SK-N-SH treated with all-trans-retinoic acid at 6 μM for 48 hours (cell line): ENCODE data around the gene PDSS2.

ENCODE experiments used
- ATAC-seq: fragments of 200-7000 bp; cut with Tn5 transposase; 3 replicates; pipeline ENCODE4 v1.9.1; 2020; ENCODE audit warnings: mild to moderate bottlenecking, moderate library complexity
- ARNTL ChIP-seq: fragments of 450-650 bp; formaldehyde crosslinking; IDR thresholded peaks from 2 replicates; pipeline ENCODE4 v1.5.0; 2020; ENCODE audit warnings: low read depth, mild to moderate bottlenecking, moderate library complexity, borderline replicate concordance
- BACH2 ChIP-seq: fragments of 250-450 bp; sonication (Bioruptor Pico); IDR thresholded peaks from 2 replicates; pipeline ENCODE4 v1.9.0; 2021; ENCODE audit warnings: mild to moderate bottlenecking, borderline replicate concordance
- CSDC2 ChIP-seq: fragments of 250-450 bp; sonication (Bioruptor Pico); IDR thresholded peaks from 2 replicates; pipeline ENCODE4 v1.5.0; 2020; ENCODE audit warnings: mild to moderate bottlenecking, moderate library complexity
- ESRRG ChIP-seq: fragments of 250-450 bp; sonication (Bioruptor Pico); IDR thresholded peaks from 2 replicates; pipeline ENCODE4 v1.6.1; 2021; ENCODE audit warnings: mild to moderate bottlenecking
- GLIS3 ChIP-seq: fragments of 250-450 bp; sonication (Bioruptor Pico); IDR thresholded peaks from 2 replicates; pipeline ENCODE4 v1.5.0; 2020; ENCODE audit warnings: mild to moderate bottlenecking, moderate library complexity
- ISL1 ChIP-seq: fragments of 250-450 bp; sonication (Bioruptor Pico); IDR thresholded peaks from 2 replicates; pipeline ENCODE4 v2.1.2; 2022; ENCODE audit warnings: mild to moderate bottlenecking, moderate library complexity
- OSR1 ChIP-seq: fragments of 250-450 bp; sonication (Bioruptor Pico); IDR thresholded peaks from 2 replicates; pipeline ENCODE4 v1.8.0; 2022; ENCODE audit warnings: moderate library complexity, mild to moderate bottlenecking, inconsistent platforms
- PPARA ChIP-seq: fragments of 250-450 bp; sonication (Bioruptor Pico); IDR thresholded peaks from 2 replicates; pipeline ENCODE4 v1.5.0; 2020; ENCODE audit warnings: mild to moderate bottlenecking, borderline replicate concordance
- RARB ChIP-seq: fragments of 250-450 bp; sonication (Bioruptor Pico); IDR thresholded peaks from 2 replicates; pipeline ENCODE4 v1.8.0; 2021; ENCODE audit warnings: mild to moderate bottlenecking, moderate library complexity
- SNAI2 ChIP-seq: fragments of 250-450 bp; sonication (Bioruptor Pico); IDR thresholded peaks from 2 replicates; pipeline ENCODE4 v1.5.0; 2020; ENCODE audit warnings: mild to moderate bottlenecking, moderate library complexity
- TCF4 ChIP-seq: fragments of 250-450 bp; sonication (Bioruptor Pico); IDR thresholded peaks from 2 replicates; pipeline ENCODE4 v1.8.0; 2021; ENCODE audit warnings: mild to moderate bottlenecking, moderate library complexity, borderline replicate concordance
- TOX ChIP-seq: fragments of 250-450 bp; sonication (Bioruptor Pico); IDR thresholded peaks from 2 replicates; pipeline ENCODE4 v1.8.0; 2021; ENCODE audit warnings: mild to moderate bottlenecking, moderate library complexity, borderline replicate concordance
- ZC3H10 ChIP-seq: fragments of 250-450 bp; sonication (Bioruptor Pico); IDR thresholded peaks from 2 replicates; pipeline ENCODE4 v1.5.1; 2021; ENCODE audit warnings: mild to moderate bottlenecking, moderate library complexity
- ZFP3 ChIP-seq: fragments of 250-450 bp; sonication (Bioruptor Pico); IDR thresholded peaks from 2 replicates; pipeline ENCODE4 v1.5.0; 2020; ENCODE audit warnings: mild to moderate bottlenecking, moderate library complexity
- ZFP30 ChIP-seq: fragments of 450-650 bp; formaldehyde crosslinking; IDR thresholded peaks from 2 replicates; pipeline ENCODE4 v1.5.0; 2022; ENCODE audit warnings: mild to moderate bottlenecking, moderate library complexity
- ZNF565 ChIP-seq: fragments of 450-650 bp; formaldehyde crosslinking; conservative IDR thresholded peaks from 2 replicates; pipeline ENCODE4 v1.5.0; 2020; ENCODE audit warnings: low read depth, mild to moderate bottlenecking, moderate library complexity
- ZNF70 ChIP-seq: fragments of 450-650 bp; formaldehyde crosslinking; IDR thresholded peaks from 2 replicates; pipeline ENCODE4 v1.5.0; 2020; ENCODE audit warnings: mild to moderate bottlenecking, moderate library complexity
- ZNF8 ChIP-seq: fragments of 450-650 bp; formaldehyde crosslinking; IDR thresholded peaks from 2 replicates; pipeline ENCODE4 v1.5.0; 2020; ENCODE audit warnings: mild to moderate bottlenecking, moderate library complexity
- TF ChIP-seq, protein P1 (sequence below): fragments of 250-450 bp; sonication (Bioruptor Pico); IDR thresholded peaks from 2 replicates; pipeline ENCODE4 v1.5.0; 2020; ENCODE audit warnings: mild to moderate bottlenecking, moderate library complexity
- TF ChIP-seq, protein P2 (sequence below): fragments of 250-450 bp; sonication (Bioruptor Pico); IDR thresholded peaks from 2 replicates; pipeline ENCODE4 v1.8.0; 2021; ENCODE audit warnings: low read depth, mild to moderate bottlenecking, moderate library complexity, borderline replicate concordance
- TF ChIP-seq, protein P3 (sequence below): fragments of 250-450 bp; sonication (Bioruptor Pico); IDR thresholded peaks from 2 replicates; pipeline ENCODE4 v1.5.1; 2021; ENCODE audit warnings: mild to moderate bottlenecking, moderate library complexity
- TF ChIP-seq, protein P4 (sequence below): fragments of 250-450 bp; sonication (Bioruptor Pico); IDR thresholded peaks from 2 replicates; pipeline ENCODE4 v1.5.1; 2020; ENCODE audit warnings: low read depth, mild to moderate bottlenecking, moderate library complexity

The PDSS2 gene

DNA sequence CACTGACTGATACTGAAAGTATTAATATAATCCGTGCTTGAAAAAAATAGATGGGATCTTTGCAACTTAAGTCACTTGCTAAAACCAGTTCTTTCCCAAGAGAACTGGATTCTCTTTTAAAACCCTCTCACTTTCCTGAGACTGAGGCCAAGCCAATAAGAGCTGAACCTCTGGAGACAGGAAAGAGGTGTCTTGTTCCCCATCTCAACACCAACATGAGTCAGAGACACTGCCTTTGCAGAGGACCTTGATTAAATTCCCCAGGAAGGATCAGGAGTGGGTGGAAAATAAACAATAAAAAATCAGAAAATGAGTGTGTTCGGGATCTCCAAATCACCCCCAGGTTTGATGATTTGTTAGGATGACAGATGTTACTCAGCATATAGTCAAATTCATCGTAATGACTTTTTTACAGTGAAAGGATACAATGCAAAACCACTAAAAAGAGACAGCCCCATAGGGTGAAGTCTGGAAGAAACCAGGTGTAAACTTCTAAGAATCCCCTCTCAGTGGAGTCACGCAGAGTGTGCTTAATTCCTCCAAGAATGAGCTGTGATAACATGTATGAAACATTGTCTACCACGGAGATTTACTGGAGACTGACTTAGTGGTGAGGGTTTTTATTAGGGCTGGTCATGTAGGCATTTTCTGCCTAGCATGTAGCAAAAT is 221.2 kb downstream of the PDSS2 start:
- 0 out of 3 replicates have a peak, but pooled peaks have one; percentile 31 for ATAC-seq
- TF ChIP-seq ZC3H10 (CRISPR knock-in tag): no peak
- TF ChIP-seq PPARA (CRISPR knock-in tag): no peak
- TF ChIP-seq ZNF70 (CRISPR knock-in tag): no peak
- TF ChIP-seq OSR1: no peak
- TF ChIP-seq TCF4 (CRISPR knock-in tag): no peak
- no peak for TF ChIP-seq CSDC2 (CRISPR knock-in tag)
- TF ChIP-seq RARB: no peak
- no peak for TF ChIP-seq ZFP30 (CRISPR knock-in tag)
- no peak for TF ChIP-seq BACH2 (CRISPR knock-in tag)
- no peak for TF ChIP-seq TOX (CRISPR knock-in tag)
- TF ChIP-seq, protein P1, sequence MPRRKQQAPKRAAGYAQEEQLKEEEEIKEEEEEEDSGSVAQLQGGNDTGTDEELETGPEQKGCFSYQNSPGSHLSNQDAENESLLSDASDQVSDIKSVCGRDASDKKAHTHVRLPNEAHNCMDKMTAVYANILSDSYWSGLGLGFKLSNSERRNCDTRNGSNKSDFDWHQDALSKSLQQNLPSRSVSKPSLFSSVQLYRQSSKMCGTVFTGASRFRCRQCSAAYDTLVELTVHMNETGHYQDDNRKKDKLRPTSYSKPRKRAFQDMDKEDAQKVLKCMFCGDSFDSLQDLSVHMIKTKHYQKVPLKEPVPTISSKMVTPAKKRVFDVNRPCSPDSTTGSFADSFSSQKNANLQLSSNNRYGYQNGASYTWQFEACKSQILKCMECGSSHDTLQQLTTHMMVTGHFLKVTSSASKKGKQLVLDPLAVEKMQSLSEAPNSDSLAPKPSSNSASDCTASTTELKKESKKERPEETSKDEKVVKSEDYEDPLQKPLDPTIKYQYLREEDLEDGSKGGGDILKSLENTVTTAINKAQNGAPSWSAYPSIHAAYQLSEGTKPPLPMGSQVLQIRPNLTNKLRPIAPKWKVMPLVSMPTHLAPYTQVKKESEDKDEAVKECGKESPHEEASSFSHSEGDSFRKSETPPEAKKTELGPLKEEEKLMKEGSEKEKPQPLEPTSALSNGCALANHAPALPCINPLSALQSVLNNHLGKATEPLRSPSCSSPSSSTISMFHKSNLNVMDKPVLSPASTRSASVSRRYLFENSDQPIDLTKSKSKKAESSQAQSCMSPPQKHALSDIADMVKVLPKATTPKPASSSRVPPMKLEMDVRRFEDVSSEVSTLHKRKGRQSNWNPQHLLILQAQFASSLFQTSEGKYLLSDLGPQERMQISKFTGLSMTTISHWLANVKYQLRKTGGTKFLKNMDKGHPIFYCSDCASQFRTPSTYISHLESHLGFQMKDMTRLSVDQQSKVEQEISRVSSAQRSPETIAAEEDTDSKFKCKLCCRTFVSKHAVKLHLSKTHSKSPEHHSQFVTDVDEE (CRISPR knock-in tag): no peak
- TF ChIP-seq, protein P2, sequence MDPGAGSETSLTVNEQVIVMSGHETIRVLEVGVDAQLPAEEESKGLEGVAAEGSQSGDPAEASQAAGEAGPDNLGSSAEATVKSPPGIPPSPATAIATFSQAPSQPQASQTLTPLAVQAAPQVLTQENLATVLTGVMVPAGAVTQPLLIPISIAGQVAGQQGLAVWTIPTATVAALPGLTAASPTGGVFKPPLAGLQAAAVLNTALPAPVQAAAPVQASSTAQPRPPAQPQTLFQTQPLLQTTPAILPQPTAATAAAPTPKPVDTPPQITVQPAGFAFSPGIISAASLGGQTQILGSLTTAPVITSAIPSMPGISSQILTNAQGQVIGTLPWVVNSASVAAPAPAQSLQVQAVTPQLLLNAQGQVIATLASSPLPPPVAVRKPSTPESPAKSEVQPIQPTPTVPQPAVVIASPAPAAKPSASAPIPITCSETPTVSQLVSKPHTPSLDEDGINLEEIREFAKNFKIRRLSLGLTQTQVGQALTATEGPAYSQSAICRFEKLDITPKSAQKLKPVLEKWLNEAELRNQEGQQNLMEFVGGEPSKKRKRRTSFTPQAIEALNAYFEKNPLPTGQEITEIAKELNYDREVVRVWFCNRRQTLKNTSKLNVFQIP (CRISPR knock-in tag): no peak

DNA sequence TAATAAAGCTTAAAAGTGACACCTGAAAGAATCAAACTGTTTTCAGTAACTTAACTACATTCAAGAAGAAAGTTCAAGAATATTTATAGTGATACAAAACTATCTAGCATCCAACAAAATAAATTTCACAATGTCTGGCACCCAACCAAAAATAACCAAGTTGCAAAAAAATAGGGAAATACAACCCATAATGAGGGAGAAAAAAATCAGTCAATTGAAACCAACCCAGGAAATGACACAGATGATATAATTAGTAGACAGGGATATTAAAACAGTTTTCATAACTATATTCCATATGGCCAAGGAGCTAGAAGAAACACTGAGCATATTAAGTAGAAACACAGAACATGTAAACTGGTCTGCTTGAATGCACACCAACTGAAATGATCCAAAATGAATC is 223.9 kb downstream of the PDSS2 start:
- no peak for TF ChIP-seq PPARA (CRISPR knock-in tag)
- TF ChIP-seq ZNF565: no peak
- TF ChIP-seq ARNTL (CRISPR knock-in tag): no peak
- no peak for TF ChIP-seq RARB
- no peak for TF ChIP-seq BACH2 (CRISPR knock-in tag)
- TF ChIP-seq, protein P1 (CRISPR knock-in tag): no peak
- TF ChIP-seq, protein P3, sequence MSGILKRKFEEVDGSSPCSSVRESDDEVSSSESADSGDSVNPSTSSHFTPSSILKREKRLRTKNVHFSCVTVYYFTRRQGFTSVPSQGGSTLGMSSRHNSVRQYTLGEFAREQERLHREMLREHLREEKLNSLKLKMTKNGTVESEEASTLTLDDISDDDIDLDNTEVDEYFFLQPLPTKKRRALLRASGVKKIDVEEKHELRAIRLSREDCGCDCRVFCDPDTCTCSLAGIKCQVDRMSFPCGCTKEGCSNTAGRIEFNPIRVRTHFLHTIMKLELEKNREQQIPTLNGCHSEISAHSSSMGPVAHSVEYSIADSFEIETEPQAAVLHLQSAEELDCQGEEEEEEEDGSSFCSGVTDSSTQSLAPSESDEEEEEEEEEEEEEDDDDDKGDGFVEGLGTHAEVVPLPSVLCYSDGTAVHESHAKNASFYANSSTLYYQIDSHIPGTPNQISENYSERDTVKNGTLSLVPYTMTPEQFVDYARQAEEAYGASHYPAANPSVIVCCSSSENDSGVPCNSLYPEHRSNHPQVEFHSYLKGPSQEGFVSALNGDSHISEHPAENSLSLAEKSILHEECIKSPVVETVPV (CRISPR knock-in tag): no peak
- TF ChIP-seq ESRRG (CRISPR knock-in tag): no peak
- TF ChIP-seq, all 23 proteins: peak for 0

DNA sequence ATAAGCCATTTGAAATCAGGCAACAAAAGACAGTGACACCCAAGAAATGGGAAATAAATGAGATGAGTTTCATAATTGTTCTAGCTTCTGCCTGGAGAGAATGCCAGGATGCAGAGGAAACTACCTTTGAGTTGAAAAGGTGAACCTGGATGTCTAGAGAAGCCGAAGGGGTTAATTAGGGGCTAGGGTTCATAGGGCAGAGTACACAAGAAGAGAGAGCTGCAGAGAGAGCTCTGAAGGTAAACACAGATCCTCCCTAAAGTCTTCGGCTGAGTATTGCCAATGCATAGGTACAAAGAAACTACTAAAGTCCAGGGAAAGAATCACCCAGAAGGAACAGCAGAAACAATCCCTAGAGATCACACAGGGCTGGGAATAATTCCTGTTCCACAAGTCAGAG is 224.4 kb downstream of the PDSS2 start:
- TF ChIP-seq GLIS3 (CRISPR knock-in tag) (no peak), ESRRG (CRISPR knock-in tag) (no peak), ISL1 (CRISPR knock-in tag) (no peak), ZFP30 (CRISPR knock-in tag) (no peak), ZNF70 (CRISPR knock-in tag) (no peak), TCF4 (CRISPR knock-in tag) (no peak), ZFP3 (no peak), RARB (no peak), CSDC2 (CRISPR knock-in tag) (no peak), SNAI2 (CRISPR knock-in tag) (no peak), OSR1 (no peak), ZNF8 (no peak), ARNTL (CRISPR knock-in tag) (no peak)
- TF ChIP-seq, protein P4, sequence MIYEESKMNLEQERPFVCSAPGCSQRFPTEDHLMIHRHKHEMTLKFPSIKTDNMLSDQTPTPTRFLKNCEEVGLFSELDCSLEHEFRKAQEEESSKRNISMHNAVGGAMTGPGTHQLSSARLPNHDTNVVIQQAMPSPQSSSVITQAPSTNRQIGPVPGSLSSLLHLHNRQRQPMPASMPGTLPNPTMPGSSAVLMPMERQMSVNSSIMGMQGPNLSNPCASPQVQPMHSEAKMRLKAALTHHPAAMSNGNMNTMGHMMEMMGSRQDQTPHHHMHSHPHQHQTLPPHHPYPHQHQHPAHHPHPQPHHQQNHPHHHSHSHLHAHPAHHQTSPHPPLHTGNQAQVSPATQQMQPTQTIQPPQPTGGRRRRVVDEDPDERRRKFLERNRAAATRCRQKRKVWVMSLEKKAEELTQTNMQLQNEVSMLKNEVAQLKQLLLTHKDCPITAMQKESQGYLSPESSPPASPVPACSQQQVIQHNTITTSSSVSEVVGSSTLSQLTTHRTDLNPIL (CRISPR knock-in tag): no peak
- TF ChIP-seq, protein P2 (CRISPR knock-in tag): no peak
- TF ChIP-seq, protein P3 (CRISPR knock-in tag): no peak
- no peak for ATAC-seq

More for the DNA sequence above, 223.9 kb downstream of the PDSS2 start:
- ATAC-seq: no peak
